H1 (cell line): Measurements from ENCODE around the gene ANKRD24. TPM values are rescaled to one million over a fixed set of nuclear protein-coding genes. Genes with fewer than 3 reads are reported as not detected.

Experiments
- CTCF ChIA-PET: fragments of 300-600 bp; sonication (Branson Sonifier 250); formaldehyde crosslinking; loops from one replicate; lab custom pipeline; 2021; ENCODE audit not compliant: partially characterized antibody; lab: Charles Lee
- POLR2A ChIA-PET: fragments of 300-600 bp; sonication (Branson Sonifier 250); formaldehyde crosslinking; loops from one replicate; lab custom pipeline; 2021; ENCODE audit warnings: inconsistent platforms; ENCODE audit not compliant: partially characterized antibody; lab: Charles Lee
- DNase-seq, 2 experiments: peaks; one replicate each; pipeline versions ENCODE4 v3.0.0 to v3.0.0-alpha.2; 2010 to 2022; ENCODE audit warnings: low spot score in 2 of 2, low read depth in 1 of 2, mixed read lengths in 1 of 2
- FAIRE-seq: peaks from 2 replicates; lab custom pipeline; 2011; peaks lifted over from hg19 to GRCh38; lab: Jason Lieb, UNC
- H2AFZ ChIP-seq: 2 replicates; pipeline ENCODE4 v1.8.1; 2012; ENCODE audit warnings: low read length, inconsistent platforms
- H2AK5ac ChIP-seq: 2 replicates; pipeline ENCODE4 v1.6.1; 2013; ENCODE audit warnings: low read depth, low read length
- H2BK120ac ChIP-seq: replicated peaks from 2 replicates; pipeline ENCODE3; 2013; ENCODE audit warnings: low read depth, low read length, inconsistent platforms
- H2BK12ac ChIP-seq: 2 replicates; pipeline ENCODE4 v1.6.1; 2013; ENCODE audit warnings: low read depth, low read length
- H2BK15ac ChIP-seq: 2 replicates; pipeline ENCODE4 v1.6.1; 2013; ENCODE audit warnings: low read length
- H2BK20ac ChIP-seq: 2 replicates; pipeline ENCODE4 v1.6.1; 2013; ENCODE audit warnings: low read length
- H2BK5ac ChIP-seq: 2 replicates; pipeline ENCODE4 v1.6.1; 2013; ENCODE audit warnings: low read depth, low read length
- H3K14ac ChIP-seq: 2 replicates; pipeline ENCODE4 v1.6.1; 2013; ENCODE audit warnings: inconsistent platforms; ENCODE audit not compliant: insufficient read length
- H3K18ac ChIP-seq: 2 replicates; pipeline ENCODE4 v1.6.1; 2013; ENCODE audit warnings: low read length; ENCODE audit errors: extremely low read depth
- H3K23ac ChIP-seq: 2 replicates; pipeline ENCODE4 v1.6.1; 2013; ENCODE audit warnings: inconsistent platforms; ENCODE audit not compliant: insufficient read length
- H3K23me2 ChIP-seq: 2 replicates; pipeline ENCODE4 v1.6.1; 2013; ENCODE audit warnings: low read depth, low read length
- H3K27ac ChIP-seq: 2 replicates; pipeline ENCODE4 v1.6.1; 2011; ENCODE audit warnings: low read depth, low read length, inconsistent platforms
- H3K27me3 ChIP-seq, 4 experiments: replicated peaks in 1 of 4; 1 replicate in 1 of 4; 2 replicates in 3 of 4; pipeline versions ENCODE4 v1.6.1 to v1.8.1; 2011 to 2013; ENCODE audit warnings: low read length in 3 of 4, mild to moderate bottlenecking in 3 of 4, inconsistent platforms in 2 of 4, mixed read lengths in 2 of 4, moderate library complexity in 1 of 4; ENCODE audit not compliant: control insufficient read depth in 3 of 4, insufficient read depth in 3 of 4; ENCODE audit errors: extremely low read depth in 1 of 4
- H3K36me3 ChIP-seq, 4 experiments: 2 replicates each; pipeline versions ENCODE4 v1.6.1 to v1.8.1; 2011 to 2013; ENCODE audit warnings: mild to moderate bottlenecking in 4 of 4, low read length in 3 of 4, moderate library complexity in 2 of 4, control low read depth in 1 of 4, inconsistent platforms in 1 of 4; ENCODE audit not compliant: insufficient read depth in 4 of 4, control insufficient read depth in 2 of 4
- H3K4ac ChIP-seq: replicated peaks from 2 replicates; pipeline ENCODE3; 2013; ENCODE audit warnings: low read length, low read depth, mixed read lengths, inconsistent platforms; ENCODE audit not compliant: insufficient read length
- H3K4me1 ChIP-seq, 4 experiments: replicated peaks in 1 of 4; 1 replicate in 1 of 4; 2 replicates in 3 of 4; pipeline versions ENCODE4 v1.6.1 to v1.8.1; 2011 to 2013; ENCODE audit warnings: low read length in 3 of 4, inconsistent platforms in 2 of 4, mixed read lengths in 1 of 4; ENCODE audit not compliant: insufficient read depth in 4 of 4, control insufficient read depth in 3 of 4
- H3K4me2 ChIP-seq, 2 experiments: 2 replicates each; pipeline versions ENCODE4 v1.6.1 to v1.8.1; 2011 to 2013; ENCODE audit warnings: low read depth in 2 of 2, low read length in 2 of 2, control low read depth in 1 of 2, inconsistent platforms in 1 of 2, mild to moderate bottlenecking in 1 of 2; ENCODE audit not compliant: insufficient read depth in 1 of 2
- H3K4me3 ChIP-seq, 4 experiments: fragments of 200-600, 300-600 bp in 1 of 4; sonication (generic), shearing (Covaris generic), sonication (Bioruptor Twin) in 1 of 4; 2 replicates each; pipeline versions ENCODE4 v1.5.1 to v1.8.1; 2011 to 2016; ENCODE audit warnings: low read length in 4 of 4, low read depth in 3 of 4, control low read depth in 2 of 4, inconsistent platforms in 2 of 4, mild to moderate bottlenecking in 2 of 4, mixed read lengths in 1 of 4, moderate library complexity in 1 of 4; ENCODE audit not compliant: insufficient read depth in 2 of 4; ENCODE audit errors: extremely low read depth in 1 of 4
- H3K56ac ChIP-seq: replicated peaks from 2 replicates; pipeline ENCODE3; 2013; ENCODE audit warnings: low read depth, mild to moderate bottlenecking, mixed read lengths, low read length, inconsistent platforms; ENCODE audit not compliant: insufficient read length
- H3K79me1 ChIP-seq: 2 replicates; pipeline ENCODE4 v1.6.1; 2013; ENCODE audit warnings: low read depth, low read length, control low read depth
- H3K79me2 ChIP-seq, 2 experiments: 2 replicates each; pipeline versions ENCODE4 v1.6.1 to v1.8.1; 2012 to 2013; ENCODE audit warnings: low read length in 2 of 2, mild to moderate bottlenecking in 2 of 2, inconsistent platforms in 1 of 2; ENCODE audit not compliant: insufficient read depth in 2 of 2, control insufficient read depth in 1 of 2
- H3K9ac ChIP-seq, 4 experiments: replicated peaks in 1 of 4; 1 replicate in 1 of 4; 2 replicates in 3 of 4; pipeline versions ENCODE4 v1.6.1 to v1.8.1; 2011 to 2013; ENCODE audit warnings: low read depth in 3 of 4, low read length in 3 of 4, control low read depth in 2 of 4, mild to moderate bottlenecking in 2 of 4, moderate library complexity in 2 of 4, inconsistent platforms in 1 of 4; ENCODE audit errors: extremely low read depth in 1 of 4
- H3K9me3 ChIP-seq, 2 experiments: 2 replicates each; pipeline versions ENCODE4 v1.6.1 to v1.8.1; 2012 to 2013; ENCODE audit warnings: mild to moderate bottlenecking in 2 of 2, moderate library complexity in 2 of 2, control low read depth in 1 of 2, inconsistent platforms in 1 of 2, low read depth in 1 of 2, low read length in 1 of 2, mixed read lengths in 1 of 2; ENCODE audit not compliant: insufficient read depth in 2 of 2
- H4K20me1 ChIP-seq, 2 experiments: replicated peaks in 1 of 2; 2 replicates each; pipeline versions ENCODE3 to v1.8.1; 2011 to 2013; ENCODE audit warnings: inconsistent platforms in 2 of 2, low read length in 2 of 2, mild to moderate bottlenecking in 1 of 2; ENCODE audit not compliant: insufficient read depth in 2 of 2, control insufficient read depth in 1 of 2
- H4K5ac ChIP-seq: 2 replicates; pipeline ENCODE4 v1.6.1; 2013; ENCODE audit warnings: low read length, low read depth, mixed read lengths, inconsistent platforms; ENCODE audit not compliant: insufficient read length
- H4K8ac ChIP-seq: 2 replicates; pipeline ENCODE4 v1.8.0; 2013; ENCODE audit warnings: mild to moderate bottlenecking, moderate library complexity, low read length, inconsistent platforms; ENCODE audit not compliant: insufficient read depth; ENCODE audit errors: extremely low read depth
- H4K91ac ChIP-seq: replicated peaks from 2 replicates; pipeline ENCODE3; 2013; ENCODE audit warnings: low read length, mixed read lengths, inconsistent platforms; ENCODE audit not compliant: insufficient read length
- CREB1 ChIP-seq: IDR thresholded peaks from 2 replicates; pipeline ENCODE4 v1.6.1; 2012; ENCODE audit warnings: inconsistent platforms
- KDM1A ChIP-seq: fragments of 200-600, 300-600 bp; sonication (generic); IDR thresholded peaks from 2 replicates; pipeline ENCODE4 v1.7.1; 2016; ENCODE audit warnings: mild to moderate bottlenecking, low read length, borderline replicate concordance
- KDM4A ChIP-seq: IDR thresholded peaks from one replicate; pipeline ENCODE4 v1.7.1; 2012; ENCODE audit warnings: low read depth, mild to moderate bottlenecking, moderate library complexity, low read length, inconsistent platforms; ENCODE audit not compliant: severe bottlenecking
- SP2 ChIP-seq: IDR thresholded peaks from 2 replicates; pipeline ENCODE4 v1.6.1; 2012; ENCODE audit warnings: mild to moderate bottlenecking, low read length, inconsistent platforms
- SP4 ChIP-seq: IDR thresholded peaks from 2 replicates; pipeline ENCODE4 v1.6.1; 2012; ENCODE audit warnings: low read length, inconsistent platforms
- SUZ12 ChIP-seq: fragments of 200-600 bp; sonication (generic); IDR thresholded peaks from 2 replicates; pipeline ENCODE4 v1.6.1; 2012; ENCODE audit warnings: mild to moderate bottlenecking, inconsistent platforms, low read length, moderate library complexity, mixed read lengths
- WGBS, 2 experiments: shearing (Covaris generic) in 1 of 2; methylation state at CpG; one replicate each; pipeline versions ENCODE4 v1.1.6 to v1.1.7; 2013 to 2015; ENCODE audit warnings: low lambda C conversion rate in 2 of 2, mixed read lengths in 2 of 2, inconsistent platforms in 1 of 2, low coverage in 1 of 2, missing lambda C conversion rate in 1 of 2; ENCODE audit not compliant: insufficient replicate concordance in 2 of 2, insufficient coverage in 1 of 2, insufficient read length in 1 of 2; ENCODE audit errors: extremely low coverage in 1 of 2, missing lambda C conversion rate in 1 of 2; 5-methylcytosine and 5-hydroxymethylcytosine counted together
- polyA plus RNA-seq, 7 experiments: library from polyadenylated mRNA; depleted of rRNA in 3 of 7; stranded (reverse) in 5 of 7; unstranded in 2 of 7; fragments of >200 nt in 5 of 7; fragments of 200-250 nt in 2 of 7; gene quantifications; 1 replicate in 5 of 7; 2 replicates in 1 of 7; 4 replicates in 1 of 7; pipeline versions ENCODE4 v1.2.1 to v1.2.3, GENCODE V29; 2011 to 2013; ENCODE audit warnings: missing spikeins in 2 of 7, mixed read lengths in 2 of 7
- total RNA-seq: library from RNA; stranded (reverse); fragmentation: NEBNext Ultra II Directional; extraction: Animal tissue kit (Norgen Biotek cat#: 25700); gene quantifications from 2 replicates; pipeline ENCODE4 v1.2.1, GENCODE V29; 2021

The ANKRD24 gene
- total and polyA plus RNA-seq, 2 of the 8 experiments (the other 6 are each of a cell fraction or from before 2014, with no cell fraction given) = 7.6 to 14.1 TPM

- 87% methylated on average over 14 of the region's 28 CpGs; no CpG with 5 or more reads in 1 of the 2 experiments for WGBS, 2 experiments
- H3K14ac ChIP-seq = no peak overlapping the region
- no peaks in the 10 kb centered on the region for H3K23me2 ChIP-seq
- H2BK120ac ChIP-seq = no peak overlapping the region
- H2AFZ ChIP-seq = no peak overlapping the region
- POLR2A ChIA-PET = interaction anchor here (1.1 to 3.9 kb wide), 4 partner anchors 10 to 367 kb away, joined by 3 to 16 read pairs (median 3); partner anchors contain the start of genes STAP2 and YJU2
- peaks cover 7 to 11% of the 10 kb centered on the region in 2 experiments; a peak in 3 of 4 replicates for H3K9me3 ChIP-seq
- H4K91ac ChIP-seq = no peak overlapping the region
- no peaks in the 10 kb centered on the region for H3K4me1 ChIP-seq
- peaks cover 4 to 51% (median 25%) of the 10 kb centered on the region in 4 experiments; a peak in 7 of 8 replicates for H3K36me3 ChIP-seq
- H3K18ac ChIP-seq = no peak overlapping the region
- no peak overlapping the region for H2BK5ac ChIP-seq
- CTCF ChIA-PET = interaction anchor here (0.5 to 1.9 kb wide), 3 partner anchors 9 to 1810 kb away, joined by 3 to 9 read pairs (median 8); no protein-coding TSS in a partner anchor
- no peak overlapping the region for H2BK20ac ChIP-seq
- H4K8ac ChIP-seq = no peak overlapping the region; the same call in 1 of the 2 replicates
- no peak overlapping the region for H2BK15ac ChIP-seq
- DNase-seq (no peak), FAIRE-seq (no peak)
- no peak overlapping the region for H2AK5ac ChIP-seq
- no peak overlapping the region for H3K4me3 ChIP-seq
- H3K56ac ChIP-seq = no peak overlapping the region
- H3K4ac ChIP-seq = no peak overlapping the region
- no peak overlapping the region for H3K27ac ChIP-seq
- no peaks in the 10 kb centered on the region for H3K79me1 ChIP-seq
- no peak overlapping the region for H2BK12ac ChIP-seq
- no peak overlapping the region for H3K4me2 ChIP-seq
- no peak overlapping the region for H3K9ac ChIP-seq
- no peaks in the 10 kb centered on the region for H3K79me2 ChIP-seq
- H3K27me3 ChIP-seq = no peaks in the 10 kb centered on the region
- H3K23ac ChIP-seq = no peak overlapping the region
- H4K20me1 ChIP-seq = no peaks in the 10 kb centered on the region
- no peak overlapping the region for H4K5ac ChIP-seq
- TF ChIP-seq CREB1 (no peak), SP4 (no peak), SP2 (no peak), KDM1A (no peak), KDM4A (no peak), SUZ12 (no peak)
Measured at GRCh38 chr19:4258181-4258580, 75.7 kb downstream of the ANKRD24 start.
